Neural crest cell (in vitro differentiated cells): ENCODE results near the gene CIDEB. TPM values are rescaled to one million over a fixed set of nuclear protein-coding genes. Genes with fewer than 3 reads are reported as not detected.

Experiments used
- DNase-seq: peaks from one replicate; pipeline ENCODE4 v3.0.0; 2021; ENCODE audit warnings: low read depth, mixed read lengths, low spot score
- H3K27ac Mint-ChIP-seq: one replicate; pipeline ENCODE4 v1.8.0; 2021; ENCODE audit warnings: mild to moderate bottlenecking, mixed read lengths; ENCODE audit not compliant: unreplicated experiment
- H3K27me3 Mint-ChIP-seq: 2 replicates; pipeline ENCODE4 v1.8.0; 2021; ENCODE audit warnings: low read depth, mild to moderate bottlenecking, mixed read lengths
- H3K36me3 Mint-ChIP-seq: 2 replicates; pipeline ENCODE4 v1.8.0; 2021; ENCODE audit warnings: low read depth, mild to moderate bottlenecking, mixed read lengths
- H3K4me1 Mint-ChIP-seq: 2 replicates; pipeline ENCODE4 v1.8.0; 2021; ENCODE audit warnings: mixed read lengths
- H3K4me3 Mint-ChIP-seq: one replicate; pipeline ENCODE4 v1.8.0; 2021; ENCODE audit warnings: mild to moderate bottlenecking, mixed read lengths
- H3K9me3 Mint-ChIP-seq: 2 replicates; pipeline ENCODE4 v1.8.0; 2021; ENCODE audit warnings: mixed read lengths
- total RNA-seq: library from RNA; stranded (reverse); gene quantifications from 2 replicates; pipeline ENCODE4 v1.2.1, GENCODE V29; 2021
- TF ChIP-seq, protein P1 (sequence below): fragments of 200-600 bp; sonication (generic); conservative IDR thresholded peaks from 2 replicates; pipeline ENCODE4 v1.5.0; 2021; ENCODE audit warnings: antibody characterized with exemption, mild to moderate bottlenecking

Gene CIDEB
- total RNA-seq, 1 donor from 2014 or later, result not detected

DNA sequence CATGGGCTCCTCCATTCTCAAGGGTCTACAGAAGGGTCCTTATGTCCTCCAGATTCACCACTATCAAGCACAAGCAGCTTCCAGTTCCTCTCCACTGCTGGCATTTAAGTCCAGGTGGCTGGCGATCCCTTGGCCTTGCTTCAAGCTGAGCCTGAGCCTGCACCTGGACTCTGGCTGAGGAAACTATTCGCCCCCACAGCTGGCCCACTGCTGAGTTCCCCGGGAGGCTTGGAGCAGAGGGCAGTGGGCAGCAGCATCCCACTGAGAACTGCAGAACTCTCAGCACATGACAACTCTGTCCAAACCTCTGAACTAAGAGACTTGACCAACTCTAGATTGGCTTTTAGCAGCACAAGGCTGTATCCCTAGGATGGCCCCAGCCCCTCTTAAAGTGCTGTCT is 25.0 kb downstream of the CIDEB start:
- no peak overlapping the region for H3K4me3 Mint-ChIP-seq
- TF ChIP-seq, protein P1, sequence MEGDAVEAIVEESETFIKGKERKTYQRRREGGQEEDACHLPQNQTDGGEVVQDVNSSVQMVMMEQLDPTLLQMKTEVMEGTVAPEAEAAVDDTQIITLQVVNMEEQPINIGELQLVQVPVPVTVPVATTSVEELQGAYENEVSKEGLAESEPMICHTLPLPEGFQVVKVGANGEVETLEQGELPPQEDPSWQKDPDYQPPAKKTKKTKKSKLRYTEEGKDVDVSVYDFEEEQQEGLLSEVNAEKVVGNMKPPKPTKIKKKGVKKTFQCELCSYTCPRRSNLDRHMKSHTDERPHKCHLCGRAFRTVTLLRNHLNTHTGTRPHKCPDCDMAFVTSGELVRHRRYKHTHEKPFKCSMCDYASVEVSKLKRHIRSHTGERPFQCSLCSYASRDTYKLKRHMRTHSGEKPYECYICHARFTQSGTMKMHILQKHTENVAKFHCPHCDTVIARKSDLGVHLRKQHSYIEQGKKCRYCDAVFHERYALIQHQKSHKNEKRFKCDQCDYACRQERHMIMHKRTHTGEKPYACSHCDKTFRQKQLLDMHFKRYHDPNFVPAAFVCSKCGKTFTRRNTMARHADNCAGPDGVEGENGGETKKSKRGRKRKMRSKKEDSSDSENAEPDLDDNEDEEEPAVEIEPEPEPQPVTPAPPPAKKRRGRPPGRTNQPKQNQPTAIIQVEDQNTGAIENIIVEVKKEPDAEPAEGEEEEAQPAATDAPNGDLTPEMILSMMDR, result no peak
- H3K27me3 Mint-ChIP-seq, result no peaks in the 10 kb centered on the region
- no peaks in the 10 kb centered on the region for H3K9me3 Mint-ChIP-seq
- H3K27ac Mint-ChIP-seq, result no peak overlapping the region
- no peaks in the 10 kb centered on the region for H3K4me1 Mint-ChIP-seq
- H3K36me3 Mint-ChIP-seq, result no peaks in the 10 kb centered on the region
- DNase-seq, result no peak

DNA sequence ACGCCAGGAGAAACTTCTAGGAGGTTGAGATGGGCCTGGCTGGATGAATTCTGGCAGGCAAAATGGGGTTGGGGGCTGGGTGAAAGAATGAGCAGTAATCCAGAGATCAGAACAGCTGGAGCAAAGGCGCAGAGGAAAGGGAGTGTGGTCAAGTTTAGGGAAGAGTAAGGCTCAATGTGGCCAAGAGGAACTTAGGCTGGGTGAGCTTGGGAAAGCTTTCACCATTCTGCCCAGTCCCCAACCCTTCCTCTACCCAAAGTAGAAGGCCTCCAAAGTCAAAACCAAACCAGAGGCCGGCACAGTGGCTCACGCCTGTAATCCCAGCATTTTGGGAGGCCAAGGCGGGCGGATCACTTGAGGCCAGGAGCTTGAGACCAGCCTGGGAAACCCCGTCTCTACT is 26.1 kb downstream of the CIDEB start:
- no peak for DNase-seq
- no peaks in the 10 kb centered on the region for H3K27me3 Mint-ChIP-seq
- H3K36me3 Mint-ChIP-seq, result no peaks in the 10 kb centered on the region
- H3K4me1 Mint-ChIP-seq, result no peaks in the 10 kb centered on the region
- H3K9me3 Mint-ChIP-seq, result no peaks in the 10 kb centered on the region
- no peak overlapping the region for H3K27ac Mint-ChIP-seq
- TF ChIP-seq, protein P1, result no peak
- no peak overlapping the region for H3K4me3 Mint-ChIP-seq

DNA sequence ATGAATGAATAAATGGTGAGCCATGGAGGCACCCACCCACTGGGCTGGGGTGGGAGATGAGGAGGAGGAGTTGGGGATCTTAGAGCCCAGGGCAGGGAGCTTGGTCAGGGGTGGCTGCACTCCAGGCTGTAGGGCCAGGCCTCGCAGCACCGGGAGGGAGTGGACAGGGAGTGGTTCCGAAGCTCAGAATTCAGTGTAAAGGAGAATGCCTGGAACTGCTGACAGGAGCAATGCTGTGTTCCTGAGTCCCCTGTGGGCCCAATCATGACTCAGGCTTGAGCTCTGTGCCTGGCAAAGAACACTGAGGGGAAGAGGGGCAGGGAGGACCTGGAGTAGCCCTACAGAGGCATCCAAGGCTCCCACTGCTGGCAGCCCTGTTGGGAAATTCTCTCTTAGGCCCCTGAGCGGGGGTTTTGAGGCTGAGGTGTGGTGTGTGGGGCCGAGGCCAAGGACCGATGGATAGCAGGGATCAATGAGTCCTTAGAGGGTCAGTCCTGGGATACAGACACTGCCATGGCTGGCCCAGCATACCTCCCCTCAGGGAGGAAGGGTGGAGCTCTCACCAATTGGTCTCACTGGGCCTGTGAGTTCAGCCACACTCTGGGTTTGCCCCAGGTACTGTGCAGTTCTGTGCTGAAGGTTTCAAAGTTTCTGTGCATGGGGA is 26.8 kb downstream of the CIDEB start:
- no peaks in the 10 kb centered on the region for H3K27me3 Mint-ChIP-seq
- TF ChIP-seq, protein P1, result no peak
- no peak overlapping the region for H3K27ac Mint-ChIP-seq
- H3K4me3 Mint-ChIP-seq, result no peak overlapping the region
- no peaks in the 10 kb centered on the region for H3K4me1 Mint-ChIP-seq
- H3K9me3 Mint-ChIP-seq, result no peaks in the 10 kb centered on the region
- no peak for DNase-seq
- no peaks in the 10 kb centered on the region for H3K36me3 Mint-ChIP-seq

DNA sequence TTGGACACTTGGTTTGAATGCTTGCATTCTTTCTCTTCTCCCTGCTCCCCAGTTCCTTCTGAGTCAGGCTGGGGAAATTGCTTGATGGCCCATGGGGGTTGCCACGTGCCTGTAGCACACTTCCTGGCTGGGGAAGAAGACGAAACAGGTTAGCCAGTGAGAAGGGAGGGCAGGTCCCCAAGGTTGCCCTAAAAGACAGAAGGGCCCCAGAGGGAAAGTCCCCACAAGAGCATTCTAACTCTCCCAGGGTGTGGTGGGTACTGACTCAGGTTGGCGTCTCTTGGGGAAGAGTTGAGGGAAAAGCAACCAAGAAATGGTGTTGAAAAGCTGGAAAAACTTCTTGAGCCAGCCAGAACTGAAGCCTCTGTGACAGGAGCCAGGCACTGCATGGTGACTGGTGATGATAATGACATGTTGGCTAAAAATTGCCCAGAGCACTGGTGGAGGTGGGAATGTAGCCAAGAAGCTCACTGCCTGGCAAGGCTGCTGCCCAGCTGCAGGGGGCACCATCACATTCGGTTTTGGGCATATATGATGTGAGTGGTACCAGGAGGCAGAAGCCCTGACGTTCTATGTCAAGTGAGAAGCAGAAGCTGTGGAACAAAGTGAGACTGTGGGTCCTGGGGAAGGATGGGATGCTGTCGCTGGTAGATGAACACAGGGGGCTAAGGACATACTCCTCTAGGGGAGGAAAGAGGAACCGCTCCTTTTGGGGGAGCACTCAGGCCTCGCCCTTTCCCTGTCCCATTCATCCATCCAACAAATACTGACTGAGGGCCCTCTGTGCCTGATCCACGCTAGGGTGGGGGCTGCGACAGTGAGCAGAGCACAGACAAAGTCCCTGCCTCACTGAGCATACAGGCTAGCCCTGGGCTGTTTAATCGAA is 28.2 kb downstream of the CIDEB start:
- DNase-seq, result no peak
- TF ChIP-seq, protein P1, result no peak
- no peak overlapping the region for H3K27ac Mint-ChIP-seq
- no peaks in the 10 kb centered on the region for H3K4me1 Mint-ChIP-seq
- no peaks in the 10 kb centered on the region for H3K36me3 Mint-ChIP-seq
- H3K9me3 Mint-ChIP-seq, result no peaks in the 10 kb centered on the region
- H3K4me3 Mint-ChIP-seq, result no peak overlapping the region
- no peaks in the 10 kb centered on the region for H3K27me3 Mint-ChIP-seq

GRCh38 chr14:24278424-24278823 is 29.4 kb downstream of the CIDEB start:
- DNase-seq, result no peak
- Mint-ChIP-seq H3K4me1 (no peaks in the 10 kb centered on the region), H3K36me3 (no peaks in the 10 kb centered on the region), H3K4me3 (no peak overlapping the region), H3K9me3 (no peaks in the 10 kb centered on the region), H3K27me3 (no peaks in the 10 kb centered on the region), H3K27ac (peak overlapping the region; percentile 10)
- TF ChIP-seq, protein P1, result no peak
